Stimulated activated CD4-positive, alpha-beta T cell treated with anti-CD3 and anti-CD28 coated beads, TNF-alpha, amount 100 ng/mL, for 4 hours (primary cell): ENCODE results near the gene ZNF580.

ENCODE experiments used
- DNase-seq, 3 experiments: peaks; one replicate each; pipeline ENCODE4 v3.0.0-alpha.2; 2020; ENCODE audit warnings: low read depth in 3 of 3

The ZNF580 gene

GRCh38 chr19:55645512-55645881 lies 4.7 kb downstream of the ZNF580 start:
- no peak for DNase-seq

GRCh38 chr19:55646889-55647731 lies 6.3 kb downstream of the ZNF580 start:
- DNase-seq: no peak

GRCh38 chr19:55647732-55648584 lies 7.2 kb downstream of the ZNF580 start, which contains the start of gene CCDC106:
TSS of gene CCDC106 (plus strand) at chr19:55648212. CDS start at chr19:55649047, 835 bp downstream.
- DNase-seq: peak in 2 of 3 experiments; percentile 33 to 51

- no peak for DNase-seq
These were observed 7.9 kb downstream of the ZNF580 start for GRCh38 chr19:55648585-55649267.

GRCh38 chr19:55649268-55650125 lies 8.7 kb downstream of the ZNF580 start:
- DNase-seq: no peak

GRCh38 chr19:55650126-55650557 lies 9.3 kb downstream of the ZNF580 start:
- DNase-seq: no peak

GRCh38 chr19:55650602-55651230 lies 9.9 kb downstream of the ZNF580 start:
- no peak for DNase-seq

- no peak for DNase-seq
These were observed 10.4 kb downstream of the ZNF580 start for GRCh38 chr19:55651236-55651635.

GRCh38 chr19:55652311-55653128 lies 11.7 kb downstream of the ZNF580 start:
- no peak for DNase-seq

GRCh38 chr19:55653651-55654322 lies 13.0 kb downstream of the ZNF580 start:
- DNase-seq: peak; percentile 97 to 99 (median 98)

- peak; percentile 97 for DNase-seq
These were observed 13.6 kb downstream of the ZNF580 start for GRCh38 chr19:55654323-55654867.

GRCh38 chr19:55654868-55655647 lies 14.3 kb downstream of the ZNF580 start, which contains the start of gene U2AF2:
TSS of gene U2AF2 (plus strand) at chr19:55655035. CDS start at chr19:55655105, 70 bp downstream.
- DNase-seq: peak; percentile 96 to 97 (median 96)

- no peak for DNase-seq
These were observed 14.8 kb downstream of the ZNF580 start for GRCh38 chr19:55655648-55656040.

GRCh38 chr19:55656552-55656951 lies 15.8 kb downstream of the ZNF580 start:
- DNase-seq: no peak

GRCh38 chr19:55656988-55657747 lies 16.4 kb downstream of the ZNF580 start:
- no peak for DNase-seq

GRCh38 chr19:55658846-55659459 lies 18.2 kb downstream of the ZNF580 start:
- DNase-seq: no peak

- DNase-seq: no peak
These were observed 19.0 kb downstream of the ZNF580 start for GRCh38 chr19:55659822-55660221.
